K562 (cell line): ENCODE measurements around the gene OGFR. TPM values are rescaled to one million over a fixed set of nuclear protein-coding genes. Genes with fewer than 3 reads are reported as not detected.

Source experiments
- ATAC-seq: fragments of 200-7000 bp; cut with Tn5 transposase; 3 replicates; pipeline ENCODE4 v1.9.1; 2020; ENCODE audit warnings: moderate library complexity
- BruUV-seq: library from RNA; stranded (reverse); fragments of 400-500 nt; replicated peaks from 2 replicates; lab custom pipeline; 2021; lab: Mats Ljungman, UMichigan
- CTCF ChIA-PET: fragments of 300-600 bp; formaldehyde crosslinking; extraction: SDS; loops from one replicate; lab custom pipeline; 2021; ENCODE audit warnings: low intra/inter-chr PET ratio; lab: Yijun Ruan, JAX
- POLR2A ChIA-PET: fragments of 300-600, 350-650 bp; sonication (Branson Sonifier 250); formaldehyde crosslinking; extraction: SDS; loops from one replicate; lab custom pipeline; 2021; ENCODE audit warnings: antibody characterized with exemption, inconsistent platforms; lab: Yijun Ruan, JAX
- DNase-seq, 4 experiments: peaks; one replicate each; pipeline versions ENCODE4 v3.0.0 to v3.0.0-alpha.2; 2011 to 2018; ENCODE audit warnings: low spot score in 3 of 4, mixed read lengths in 3 of 4; ENCODE audit errors: extremely low read depth in 1 of 4
- FAIRE-seq: peaks from 2 replicates; lab custom pipeline; 2011; peaks lifted over from hg19 to GRCh38; lab: Jason Lieb, UNC
- H2AFZ ChIP-seq: 2 replicates; pipeline ENCODE4 v1.6.0; 2011; ENCODE audit warnings: low read depth, low read length, control low read depth, inconsistent platforms
- H3K27ac ChIP-seq: fragments of 200-600 bp; 3 replicates; pipeline ENCODE4 v1.8.0; 2011; ENCODE audit warnings: low read depth, mild to moderate bottlenecking, control low read depth, inconsistent platforms, low read length, moderate library complexity, mixed read lengths; ENCODE audit errors: extremely low read depth
- H3K27me3 ChIP-seq, 2 experiments: fragments of 300-600 bp in 1 of 2; 2 replicates in 1 of 2; 3 replicates in 1 of 2; pipeline versions ENCODE4 v1.6.0 to v1.8.0; 2011; ENCODE audit warnings: inconsistent platforms in 2 of 2, low read length in 2 of 2, mild to moderate bottlenecking in 1 of 2, mixed read lengths in 1 of 2, moderate library complexity in 1 of 2; ENCODE audit not compliant: control insufficient read depth in 2 of 2, insufficient read depth in 2 of 2
- H3K36me3 ChIP-seq: fragments of 300-600 bp; 3 replicates; pipeline ENCODE4 v1.8.0; 2011; ENCODE audit warnings: mild to moderate bottlenecking, low read length, inconsistent platforms; ENCODE audit not compliant: control insufficient read depth, insufficient read depth
- H3K4me1 ChIP-seq, 2 experiments: fragments of 200-600 bp in 1 of 2; replicated peaks in 1 of 2; 2 replicates in 1 of 2; 3 replicates in 1 of 2; pipeline versions ENCODE4 v1.5.1 to v1.8.0; 2011; ENCODE audit warnings: inconsistent platforms in 2 of 2, low read length in 2 of 2, mild to moderate bottlenecking in 1 of 2, mixed read lengths in 1 of 2, moderate library complexity in 1 of 2; ENCODE audit not compliant: control insufficient read depth in 2 of 2, insufficient read depth in 2 of 2
- H3K4me2 ChIP-seq: 2 replicates; pipeline ENCODE4 v1.6.1; 2011; ENCODE audit warnings: low read length, control low read depth, inconsistent platforms, mixed read lengths; ENCODE audit not compliant: insufficient read depth
- H3K4me3 ChIP-seq: fragments of 200-600 bp; sonication (generic), shearing (Covaris generic); 2 replicates; pipeline ENCODE4 v1.5.1; 2016; ENCODE audit warnings: control low read depth, inconsistent platforms
- H3K79me2 ChIP-seq: fragments of 200-600 bp; 3 replicates; pipeline ENCODE4 v1.8.0; 2011; ENCODE audit warnings: low read length, inconsistent platforms; ENCODE audit not compliant: control insufficient read depth, insufficient read depth
- H3K9ac ChIP-seq, 2 experiments: 2 replicates each; pipeline versions ENCODE4 v1.6.0 to v1.6.1; 2011; ENCODE audit warnings: low read depth in 2 of 2, low read length in 2 of 2, control low read depth in 1 of 2, inconsistent platforms in 1 of 2, mild to moderate bottlenecking in 1 of 2, mixed read lengths in 1 of 2; ENCODE audit not compliant: insufficient read depth in 1 of 2
- H3K9me1 ChIP-seq: one replicate; pipeline ENCODE4 v1.6.0; 2011; ENCODE audit warnings: inconsistent platforms, mild to moderate bottlenecking, low read length, moderate library complexity; ENCODE audit not compliant: control insufficient read depth, insufficient read depth
- H3K9me3 ChIP-seq: replicated peaks from 2 replicates; pipeline ENCODE4 v1.5.1; 2011; ENCODE audit warnings: low read depth, low read length, inconsistent platforms; ENCODE audit not compliant: control insufficient read depth, insufficient read depth
- H4K20me1 ChIP-seq: replicated peaks from 2 replicates; pipeline ENCODE4 v1.6.1; 2011; ENCODE audit warnings: low read length, inconsistent platforms, mixed read lengths; ENCODE audit not compliant: control insufficient read depth, insufficient read depth
- CBX5 ChIP-seq: IDR thresholded peaks from 2 replicates; pipeline ENCODE4 v1.6.1; 2014; ENCODE audit warnings: low read depth, borderline replicate concordance
- CBX8 ChIP-seq: fragments of 200-600 bp; sonication (generic); IDR thresholded peaks from 2 replicates; pipeline ENCODE4 v1.6.1; 2012; ENCODE audit warnings: borderline replicate concordance, mixed run types, low read depth, mild to moderate bottlenecking, moderate library complexity, mixed read lengths, low read length, control low read depth, inconsistent platforms; ENCODE audit not compliant: poor library complexity, severe bottlenecking; ENCODE audit errors: extremely low read depth
- CEBPG ChIP-seq, 3 experiments: fragments of 200-800 bp in 1 of 3; sonication (Bioruptor generic) in 1 of 3; sonication (generic) in 1 of 3; formaldehyde crosslinking in 1 of 3; IDR thresholded peaks in 2 of 3; conservative IDR thresholded peaks in 1 of 3; 2 replicates each; pipeline versions ENCODE4 v1.6.1 to v1.8.0; 2016 to 2022; ENCODE audit warnings: missing compliant biosample characterization in 2 of 3, missing genetic modification characterization in 2 of 3, mild to moderate bottlenecking in 1 of 3, missing genetic modification reagents in 1 of 3
- CGGBP1 ChIP-seq: fragments of 250-450 bp; sonication (Bioruptor Pico); IDR thresholded peaks from 2 replicates; pipeline ENCODE4 v1.9.0; 2021; ENCODE audit warnings: mild to moderate bottlenecking
- CREBBP ChIP-seq: IDR thresholded peaks from one replicate; pipeline ENCODE4 v1.6.1; 2012; ENCODE audit warnings: low read depth, mild to moderate bottlenecking, control low read depth, inconsistent platforms, low read length
- E2F6 ChIP-seq, 2 experiments: IDR thresholded peaks; 2 replicates each; pipeline ENCODE4 v1.6.1; 2011; ENCODE audit warnings: borderline replicate concordance in 1 of 2, control low read depth in 1 of 2, low read depth in 1 of 2, low read length in 1 of 2, mild to moderate bottlenecking in 1 of 2, mixed read lengths in 1 of 2, moderate library complexity in 1 of 2; ENCODE audit not compliant: insufficient read depth in 1 of 2, insufficient read length in 1 of 2, poor library complexity in 1 of 2, severe bottlenecking in 1 of 2; ENCODE audit errors: extremely low read depth in 1 of 2
- MTF1 ChIP-seq: fragments of 250-450 bp; sonication (Bioruptor Pico); IDR thresholded peaks from 2 replicates; pipeline ENCODE4 v1.9.0; 2021; ENCODE audit warnings: moderate library complexity, mild to moderate bottlenecking, inconsistent platforms, borderline replicate concordance
- POLR2AphosphoS5 ChIP-seq: IDR thresholded peaks from 2 replicates; pipeline ENCODE4 v1.6.1; 2011; ENCODE audit warnings: mild to moderate bottlenecking, low read depth, low read length, moderate library complexity; ENCODE audit not compliant: control insufficient read depth, insufficient read depth
- POLR2B ChIP-seq: fragments of 450-650 bp; IDR thresholded peaks from 2 replicates; pipeline ENCODE4 v1.6.1; 2018; ENCODE audit warnings: low read depth; ENCODE audit not compliant: partially characterized antibody
- RBFOX2 ChIP-seq: fragments of 200-400 bp; formaldehyde crosslinking; IDR thresholded peaks from 2 replicates; pipeline ENCODE4 v1.6.1; 2017; ENCODE audit warnings: low read depth, mild to moderate bottlenecking, low read length, moderate library complexity
- SIN3B ChIP-seq: fragments of 450-650 bp; IDR thresholded peaks from 2 replicates; pipeline ENCODE4 v1.6.1; 2017; ENCODE audit warnings: low read depth, mild to moderate bottlenecking, moderate library complexity
- THRA ChIP-seq: fragments of 450-650 bp; IDR thresholded peaks from 2 replicates; pipeline ENCODE4 v1.6.1; 2017; ENCODE audit warnings: mild to moderate bottlenecking, moderate library complexity
- U2AF1 ChIP-seq: fragments of 200-400 bp; formaldehyde crosslinking; optimal IDR thresholded peaks from 2 replicates; pipeline ENCODE3; 2017; ENCODE audit warnings: mild to moderate bottlenecking, low read depth, low read length, moderate library complexity
- ZNF224 ChIP-seq: sonication (generic); formaldehyde crosslinking; IDR thresholded peaks from 2 replicates; pipeline ENCODE4 v1.8.0; 2022; ENCODE audit warnings: mild to moderate bottlenecking, missing genetic modification reagents
- ZNF449 ChIP-seq: fragments of 250-450 bp; sonication (Bioruptor Pico); IDR thresholded peaks from 2 replicates; pipeline ENCODE4 v1.8.0; 2022; ENCODE audit warnings: moderate library complexity, mild to moderate bottlenecking, inconsistent platforms
- ZNF57 ChIP-seq: fragments of 450-650 bp; formaldehyde crosslinking; IDR thresholded peaks from 2 replicates; pipeline ENCODE4 v1.4.0; 2020; ENCODE audit warnings: mild to moderate bottlenecking, moderate library complexity
- ZNF77 ChIP-seq: fragments of 250-450 bp; sonication (Bioruptor Pico); IDR thresholded peaks from 2 replicates; pipeline ENCODE4 v1.5.0; 2020
- WGBS: fragments of 100-300 bp; shearing (Covaris generic); methylation state at CpG from one replicate; pipeline ENCODE4 v1.1.6; 2016; ENCODE audit warnings: low coverage, mixed read lengths; ENCODE audit not compliant: insufficient coverage; ENCODE audit errors: missing lambda C conversion rate; 5-methylcytosine and 5-hydroxymethylcytosine counted together
- in situ Hi-C: fragments of 300-500 bp; cut with MboI; formaldehyde crosslinking; loops from 4 replicates; pipeline ENCODE4 v1.15.0; 2018; ENCODE audit warnings: inconsistent platforms, mixed read lengths
- intact Hi-C: fragments of 100-400 bp; cut with micrococcal nuclease; formaldehyde crosslinking; loops from 2 replicates; pipeline ENCODE4 v1.14.2; 2022
- polyA plus RNA-seq, 8 experiments: library from polyadenylated mRNA; depleted of rRNA in 4 of 8; stranded (reverse) in 5 of 8; unstranded in 3 of 8; fragments of >200 nt; fragmentation: Nextera tagmentation in 2 of 8; fragmentation: Illumina TruSeq in 1 of 8; extraction: Ambion mirVana in 2 of 8; extraction: Trizol in 1 of 8; gene quantifications; 2 replicates each; pipeline versions ENCODE4 v1.2.1 to v1.2.3, GENCODE V29; 2011 to 2014; ENCODE audit warnings: inconsistent platforms in 1 of 8, missing spikeins in 1 of 8
- total RNA-seq, 7 experiments: library from RNA; depleted of rRNA in 6 of 7; stranded (reverse); fragments of >200 nt in 6 of 7; fragmentation: Illumina TruSeq in 2 of 7; extraction: Trizol in 2 of 7; gene quantifications; 2 replicates each; pipeline versions ENCODE4 v1.2.1 to v1.2.3, GENCODE V29; 2011 to 2021; ENCODE audit warnings: low replicate concordance in 1 of 7

OGFR gene
- total and polyA plus RNA-seq, 9 of the 15 experiments (the other 6 are each of a cell fraction or from before 2014, with no cell fraction given) = 0.39 to 56.3 (median 17.5) TPM

DNA sequence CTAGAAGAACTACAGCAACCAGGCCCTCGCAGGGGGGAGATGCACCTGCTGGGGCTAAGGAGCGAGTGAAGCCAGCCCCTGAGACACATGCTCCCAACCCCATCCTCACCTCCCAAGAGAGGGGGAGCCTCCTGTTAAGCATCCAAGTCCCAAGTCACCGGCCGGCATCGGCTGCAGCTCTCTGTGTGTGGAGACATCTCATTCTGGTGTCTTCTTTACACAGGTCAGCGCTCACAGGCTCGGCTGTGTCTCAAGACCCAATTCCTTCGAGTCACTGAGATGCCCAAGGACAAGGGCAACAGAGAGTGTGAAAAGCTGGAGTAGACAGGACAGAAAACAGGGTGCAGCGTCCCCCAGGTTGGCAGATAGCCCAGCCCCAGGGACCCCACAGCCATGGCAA is 29.4 kb upstream of the OGFR start:
- H3K27ac ChIP-seq = peak overlapping the region; percentile 99; the same call in 1 of the 3 replicates
- peaks cover 10% of the 10 kb centered on the region; the same call in 1 of the 2 replicates for H4K20me1 ChIP-seq
- H3K36me3 ChIP-seq = no peaks in the 10 kb centered on the region
- peak overlapping the region; percentile 10; the same call in 1 of the 2 replicates for H2AFZ ChIP-seq
- ATAC-seq (no peak; the same call in 2 of the 3 replicates), DNase-seq (no peak), FAIRE-seq (no peak)
- peak overlapping the region; percentile 98 for H3K4me2 ChIP-seq
- ChIA-PET POLR2A (interaction anchor here (0.5 to 1.2 kb wide), 4 partner anchors 11 to 224 kb away, joined by 3 read pairs; no protein-coding TSS in a partner anchor), CTCF (no interaction called here)
- peaks cover 5% of the 10 kb centered on the region; the same call in 2 of the 3 replicates for H3K79me2 ChIP-seq
- peak overlapping the region; percentile 46 for H3K4me3 ChIP-seq
- peak overlapping the region; percentile 88 to 92; a peak in 2 of 4 replicates for H3K9ac ChIP-seq
- no peaks in the 10 kb centered on the region for H3K9me1 ChIP-seq
- BruUV-seq = no TSS peak
- H3K27me3 ChIP-seq = no peaks in the 10 kb centered on the region; a peak in 1 of 5 replicates
- H3K9me3 ChIP-seq = no peaks in the 10 kb centered on the region
- 73% methylated on average over 7 of the region's 9 CpGs for WGBS
- H3K4me1 ChIP-seq = peaks cover 20 to 73% of the 10 kb centered on the region in 2 experiments
- in situ Hi-C loops (no loop called here), intact Hi-C loops (no loop called here)
- TF ChIP-seq RBFOX2 = peak; percentile 3; the same call in 1 of the 2 replicates
- no peak for TF ChIP-seq MTF1 (CRISPR knock-in tag)
- peak in 1 of 2 experiments; percentile 11 for TF ChIP-seq E2F6 (IDR thresholded peaks at IDR 0.05; ENCODE audit: borderline replicate concordance in 1 of 2, extremely low read depth in 1 of 2, insufficient read depth in 1 of 2, insufficient read length in 1 of 2, low read depth in 1 of 2, low read length in 1 of 2, poor library complexity in 1 of 2, severe bottlenecking in 1 of 2)
- TF ChIP-seq ZNF77 (CRISPR knock-in tag) = no peak
- TF ChIP-seq CEBPG (CRISPR knock-in tag; IDR thresholded peaks at IDR 0.05) = 0 out of 2 replicates have a peak, but pooled peaks have one; percentile 17
- TF ChIP-seq CEBPG (tag; conservative IDR thresholded peaks at IDR 0.05 in 1 of 2, IDR thresholded peaks at IDR 0.05 in 1 of 2) = no peak
- TF ChIP-seq ZNF449 = no peak
- no peak for TF ChIP-seq CREBBP
- TF ChIP-seq ZNF57 (CRISPR knock-in tag) = no peak
- no peak for TF ChIP-seq THRA
- 0 out of 2 replicates have a peak, but pooled peaks have one; percentile 8 for TF ChIP-seq POLR2AphosphoS5
- TF ChIP-seq SIN3B = no peak
- TF ChIP-seq POLR2B = peak; percentile 5
- no peak for TF ChIP-seq CBX5
- TF ChIP-seq U2AF1 = no peak
- TF ChIP-seq CGGBP1 (CRISPR knock-in tag) = no peak
- no peak for TF ChIP-seq CBX8
- TF ChIP-seq ZNF224 (CRISPR knock-in tag) = no peak
